ENCODE results near the gene NOTCH1. TPM values are rescaled to one million over a fixed set of nuclear protein-coding genes. Genes with fewer than 3 reads are reported as not detected.

NOTCH1 gene
- total and polyA plus RNA-seq, 8 donors: 1.4 to 338 (median 19.1) TPM

DNA sequence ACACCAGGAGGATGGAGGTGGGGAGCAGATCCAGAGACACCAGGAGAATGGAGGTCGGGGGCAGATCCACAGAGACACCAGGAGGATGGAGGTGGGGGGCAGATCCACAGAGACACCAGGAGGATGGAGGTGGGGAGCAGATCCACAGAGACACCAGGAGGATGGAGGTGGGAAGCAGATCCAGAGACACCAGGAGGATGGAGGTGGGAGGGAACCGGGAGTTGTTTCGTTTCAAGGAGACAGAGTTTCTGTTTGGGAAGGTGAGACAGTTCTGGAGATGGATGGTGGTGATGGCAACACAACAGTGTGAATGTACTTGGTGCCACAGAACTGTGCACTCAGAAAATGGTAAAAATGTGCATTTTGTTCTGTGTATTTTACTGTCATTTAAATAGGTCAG, 97.2 kb downstream of the NOTCH1 start:
- no peaks in the 10 kb centered on the region for H3K9me3 ChIP-seq
- TF ChIP-seq, protein P1, sequence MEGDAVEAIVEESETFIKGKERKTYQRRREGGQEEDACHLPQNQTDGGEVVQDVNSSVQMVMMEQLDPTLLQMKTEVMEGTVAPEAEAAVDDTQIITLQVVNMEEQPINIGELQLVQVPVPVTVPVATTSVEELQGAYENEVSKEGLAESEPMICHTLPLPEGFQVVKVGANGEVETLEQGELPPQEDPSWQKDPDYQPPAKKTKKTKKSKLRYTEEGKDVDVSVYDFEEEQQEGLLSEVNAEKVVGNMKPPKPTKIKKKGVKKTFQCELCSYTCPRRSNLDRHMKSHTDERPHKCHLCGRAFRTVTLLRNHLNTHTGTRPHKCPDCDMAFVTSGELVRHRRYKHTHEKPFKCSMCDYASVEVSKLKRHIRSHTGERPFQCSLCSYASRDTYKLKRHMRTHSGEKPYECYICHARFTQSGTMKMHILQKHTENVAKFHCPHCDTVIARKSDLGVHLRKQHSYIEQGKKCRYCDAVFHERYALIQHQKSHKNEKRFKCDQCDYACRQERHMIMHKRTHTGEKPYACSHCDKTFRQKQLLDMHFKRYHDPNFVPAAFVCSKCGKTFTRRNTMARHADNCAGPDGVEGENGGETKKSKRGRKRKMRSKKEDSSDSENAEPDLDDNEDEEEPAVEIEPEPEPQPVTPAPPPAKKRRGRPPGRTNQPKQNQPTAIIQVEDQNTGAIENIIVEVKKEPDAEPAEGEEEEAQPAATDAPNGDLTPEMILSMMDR (IDR thresholded peaks at IDR 0.05): no peak
- no peak for TF ChIP-seq EP300 (IDR thresholded peaks at IDR 0.05)
- TF ChIP-seq POLR2AphosphoS5 (IDR thresholded peaks at IDR 0.05): no peak
- no peak for TF ChIP-seq POLR2A (IDR thresholded peaks at IDR 0.05)
- H3K27me3 ChIP-seq: no peaks in the 10 kb centered on the region
- H3K4me3 ChIP-seq: no peak overlapping the region
- WGBS, 5 donors: 81 to 97% (median 94%) methylated on average over 3 of the region's 3 CpGs
- no peak for DNase-seq
- H3K36me3 ChIP-seq: peaks cover 86 to 100% (median 100%) of the 10 kb centered on the region in 4 donors
- H3K27ac ChIP-seq: no peak overlapping the region
- intact Hi-C loops (cut with DNase I; ENCODE audit: low total_unique reads): no loop called here
- H3K4me1 ChIP-seq: no peaks in the 10 kb centered on the region

DNA sequence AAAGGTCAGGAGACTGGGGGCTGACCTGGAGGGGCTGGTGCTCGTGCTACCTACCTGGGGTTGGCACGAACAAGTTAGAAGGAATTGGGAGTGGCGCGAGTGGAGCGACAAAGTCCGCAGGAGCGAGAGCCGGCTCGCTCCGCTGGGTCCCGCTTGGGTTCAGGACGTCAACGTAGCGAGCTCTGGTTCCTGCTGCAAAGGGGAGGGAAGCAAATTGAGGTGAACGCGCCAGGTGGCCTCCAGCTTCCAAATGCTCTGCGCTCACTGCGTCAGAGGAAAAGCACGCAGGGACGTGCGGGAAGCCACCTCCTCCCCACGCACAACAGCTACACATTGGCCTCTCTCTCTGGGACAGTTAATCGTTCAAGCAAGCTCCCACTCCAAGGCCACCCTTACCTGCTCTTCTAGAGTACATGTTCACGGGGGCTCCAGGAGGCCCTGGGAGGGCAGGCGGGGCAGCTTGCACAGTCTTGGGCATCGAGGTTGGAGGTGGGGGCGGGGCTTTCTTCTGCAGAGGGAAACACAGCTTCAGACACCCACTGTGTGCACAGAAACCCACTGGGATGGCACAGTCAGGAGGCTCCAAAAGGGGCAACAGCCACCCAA, 98.6 kb downstream of the NOTCH1 start:
- intact Hi-C loops (cut with DNase I; ENCODE audit: low total_unique reads): no loop called here
- TF ChIP-seq POLR2A (IDR thresholded peaks at IDR 0.05) (no peak), EP300 (IDR thresholded peaks at IDR 0.05) (no peak), POLR2AphosphoS5 (IDR thresholded peaks at IDR 0.05) (no peak)
- TF ChIP-seq, protein P1 (IDR thresholded peaks at IDR 0.05): no peak
- no peaks in the 10 kb centered on the region for H3K4me1 ChIP-seq
- peaks cover 94 to 100% (median 100%) of the 10 kb centered on the region in 4 donors for H3K36me3 ChIP-seq
- no peaks in the 10 kb centered on the region for H3K9me3 ChIP-seq
- 92 to 94% (median 93%) methylated on average over 27 of the region's 27 CpGs for WGBS, 5 donors
- no peak overlapping the region for H3K27ac ChIP-seq
- H3K27me3 ChIP-seq: no peaks in the 10 kb centered on the region
- no peak for DNase-seq
- no peak overlapping the region for H3K4me3 ChIP-seq

DNA sequence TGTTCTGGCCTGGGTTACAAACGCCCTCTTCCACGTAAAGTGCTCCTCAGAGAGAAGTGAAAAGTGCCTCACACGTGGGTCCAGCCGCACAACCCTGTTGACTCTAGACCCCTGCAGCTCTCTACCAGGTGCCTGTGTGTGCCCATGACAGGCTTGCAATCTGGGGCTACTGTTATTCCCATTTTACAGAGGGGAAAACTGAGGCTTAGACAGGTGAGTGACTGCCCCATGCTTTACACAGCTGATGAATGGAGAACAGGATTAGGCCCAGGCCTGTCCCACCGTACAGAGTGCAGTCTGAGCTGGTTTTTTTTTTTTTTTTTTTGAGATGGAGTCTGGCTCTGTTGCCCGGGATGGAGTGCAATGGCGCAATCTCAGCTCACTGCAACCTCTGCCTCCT, 100.0 kb downstream of the NOTCH1 start:
- Histone ChIP-seq H3K27ac (no peak overlapping the region), H3K4me3 (no peak overlapping the region), H3K36me3 (peaks cover 94 to 100% (median 100%) of the 10 kb centered on the region in 4 donors), H3K4me1 (no peaks in the 10 kb centered on the region), H3K9me3 (no peaks in the 10 kb centered on the region), H3K27me3 (no peaks in the 10 kb centered on the region)
- WGBS, 5 donors: 86 to 92% (median 88%) methylated on average over 7 of the region's 7 CpGs
- intact Hi-C loops (cut with DNase I; ENCODE audit: low total_unique reads): no loop called here
- no peak for TF ChIP-seq EP300 (IDR thresholded peaks at IDR 0.05)
- TF ChIP-seq POLR2A (IDR thresholded peaks at IDR 0.05): no peak
- TF ChIP-seq, protein P1 (IDR thresholded peaks at IDR 0.05): no peak
- no peak for TF ChIP-seq POLR2AphosphoS5 (IDR thresholded peaks at IDR 0.05)
- DNase-seq: no peak

Small RNAs within 50 kb of the gene (small RNA-seq; reads per million reads assigned to genes)
- gene MIR4673 (0 to 0.10 (median 0) reads per million in 4 donors), gene MIR4674 (0 reads per million in 4 donors)

Other genes starting within 250 kb of the NOTCH1 start
- gene CCDC187, start 242.0 kb downstream of the NOTCH1 start, total RNA-seq: 1 to 10 TPM in 2 of 5 donors, under 1 TPM in 2, not detected in 1; 0.45 to 2.8 (median 1.7) TPM
- under 1 TPM; 0.12 to 0.31 (median 0.18) TPM for gene CCDC187, start 242.0 kb downstream of the NOTCH1 start, polyA plus RNA-seq
- gene GPSM1, start 218.5 kb downstream of the NOTCH1 start, total RNA-seq: 10 to 100 TPM in 3 of 5 donors, 1 to 10 TPM in 2; 3.5 to 16.5 (median 14.6) TPM
- 10 to 100 TPM in 1 of 3 donors, 1 to 10 TPM in 2; 6.3 to 17.4 (median 9.6) TPM for gene GPSM1, start 218.5 kb downstream of the NOTCH1 start, polyA plus RNA-seq
- gene DNLZ, start 182.3 kb downstream of the NOTCH1 start, total RNA-seq: 10 to 100 TPM in 1 of 5 donors, 1 to 10 TPM in 3, not detected in 1; 1.3 to 10.1 (median 7.4) TPM
- gene DNLZ, start 182.3 kb downstream of the NOTCH1 start, polyA plus RNA-seq: 10 to 100 TPM; 13.9 to 16.8 (median 15.0) TPM
- 1 to 10 TPM in 3 of 5 donors, under 1 TPM in 1, not detected in 1; 0.92 to 8.2 (median 1.6) TPM for gene CARD9, start 172.4 kb downstream of the NOTCH1 start, total RNA-seq
- 1 to 10 TPM in 2 of 3 donors, under 1 TPM in 1; 0.92 to 2.0 (median 1.1) TPM for gene CARD9, start 172.4 kb downstream of the NOTCH1 start, polyA plus RNA-seq
- 10 to 100 TPM in 1 of 5 donors, 1 to 10 TPM in 4; 1.8 to 58.2 (median 5.8) TPM for gene SNAPC4, start 145.9 kb downstream of the NOTCH1 start, total RNA-seq
- 1 to 10 TPM; 2.9 to 4.6 (median 4.1) TPM for gene SNAPC4, start 145.9 kb downstream of the NOTCH1 start, polyA plus RNA-seq
- gene ENTR1, start 135.4 kb downstream of the NOTCH1 start, total RNA-seq: 100 to 1,000 TPM in 1 of 5 donors, 10 to 100 TPM in 4; 26.3 to 184 (median 71.2) TPM
- gene ENTR1, start 135.4 kb downstream of the NOTCH1 start, polyA plus RNA-seq: 10 to 100 TPM; 20.6 to 29.5 (median 27.2) TPM
- 100 to 1,000 TPM in 1 of 5 donors, 10 to 100 TPM in 4; 32.7 to 121 (median 59.5) TPM for gene PMPCA, start 135.4 kb downstream of the NOTCH1 start, total RNA-seq
- gene PMPCA, start 135.4 kb downstream of the NOTCH1 start, polyA plus RNA-seq: 10 to 100 TPM; 25.8 to 47.0 (median 32.6) TPM
- gene INPP5E, start 106.2 kb downstream of the NOTCH1 start, total RNA-seq: 10 to 100 TPM in 2 of 5 donors, 1 to 10 TPM in 3; 6.2 to 32.1 (median 9.7) TPM
- gene INPP5E, start 106.2 kb downstream of the NOTCH1 start, polyA plus RNA-seq: 1 to 10 TPM; 3.2 to 9.0 (median 4.2) TPM
- gene SEC16A, start 63.0 kb downstream of the NOTCH1 start, total RNA-seq: 100 to 1,000 TPM in 1 of 5 donors, 10 to 100 TPM in 4; 14.6 to 105 (median 60.3) TPM
- 10 to 100 TPM; 29.9 to 44.2 (median 32.2) TPM for gene SEC16A, start 63.0 kb downstream of the NOTCH1 start, polyA plus RNA-seq
- gene EGFL7, start 116.9 kb upstream of the NOTCH1 start, total RNA-seq: 1,000 to 10,000 TPM in 1 of 5 donors, 10 to 100 TPM in 4; 20.9 to 1,085 (median 42.0) TPM
- 100 to 1,000 TPM in 1 of 3 donors, 10 to 100 TPM in 2; 44.8 to 113 (median 79.2) TPM for gene EGFL7, start 116.9 kb upstream of the NOTCH1 start, polyA plus RNA-seq
- gene AGPAT2, start 141.4 kb upstream of the NOTCH1 start, total RNA-seq: 100 to 1,000 TPM in 2 of 5 donors, 10 to 100 TPM in 3; 49.6 to 135 (median 68.8) TPM
- gene AGPAT2, start 141.4 kb upstream of the NOTCH1 start, polyA plus RNA-seq: 10 to 100 TPM; 32.7 to 88.7 (median 75.1) TPM
- gene DIPK1B, start 166.5 kb upstream of the NOTCH1 start, total RNA-seq: 10 to 100 TPM in 1 of 5 donors, 1 to 10 TPM in 2, under 1 TPM in 1, not detected in 1; 0.45 to 10.4 (median 5.8) TPM
- 1 to 10 TPM; 1.6 to 4.7 (median 4.0) TPM for gene DIPK1B, start 166.5 kb upstream of the NOTCH1 start, polyA plus RNA-seq
- gene LCN10, start 196.9 kb upstream of the NOTCH1 start, total RNA-seq: 10 to 100 TPM in 1 of 5 donors, 1 to 10 TPM in 3, under 1 TPM in 1; 0.58 to 25.5 (median 4.9) TPM
- gene LCN10, start 196.9 kb upstream of the NOTCH1 start, polyA plus RNA-seq: 10 to 100 TPM in 2 of 3 donors, 1 to 10 TPM in 1; 7.7 to 18.4 (median 10.2) TPM
- gene LCN6, start 202.5 kb upstream of the NOTCH1 start, total RNA-seq: 10 to 100 TPM in 2 of 5 donors, 1 to 10 TPM in 1, not detected in 2; 7.0 to 31.2 (median 12.5) TPM
- gene LCN6, start 202.5 kb upstream of the NOTCH1 start, polyA plus RNA-seq: 10 to 100 TPM; 18.8 to 23.2 (median 19.5) TPM
- gene LCN8, start 212.2 kb upstream of the NOTCH1 start, total RNA-seq: not detected
- not detected for gene LCN8, start 212.2 kb upstream of the NOTCH1 start, polyA plus RNA-seq
- gene LCN15, start 218.5 kb upstream of the NOTCH1 start, total RNA-seq: not detected
- not detected for gene LCN15, start 218.5 kb upstream of the NOTCH1 start, polyA plus RNA-seq
- 100 to 1,000 TPM in 1 of 5 donors, 10 to 100 TPM in 4; 11.1 to 152 (median 64.5) TPM for gene TMEM141, start 245.3 kb upstream of the NOTCH1 start, total RNA-seq
- 100 to 1,000 TPM; 139 to 219 (median 195) TPM for gene TMEM141, start 245.3 kb upstream of the NOTCH1 start, polyA plus RNA-seq